ENCODE results near the gene CD300H. TPM values are rescaled to one million over a fixed set of nuclear protein-coding genes. Genes with fewer than 3 reads are reported as not detected.

CD300H gene
- total RNA-seq, 1 experiment from 2014 or later, result not detected

DNA sequence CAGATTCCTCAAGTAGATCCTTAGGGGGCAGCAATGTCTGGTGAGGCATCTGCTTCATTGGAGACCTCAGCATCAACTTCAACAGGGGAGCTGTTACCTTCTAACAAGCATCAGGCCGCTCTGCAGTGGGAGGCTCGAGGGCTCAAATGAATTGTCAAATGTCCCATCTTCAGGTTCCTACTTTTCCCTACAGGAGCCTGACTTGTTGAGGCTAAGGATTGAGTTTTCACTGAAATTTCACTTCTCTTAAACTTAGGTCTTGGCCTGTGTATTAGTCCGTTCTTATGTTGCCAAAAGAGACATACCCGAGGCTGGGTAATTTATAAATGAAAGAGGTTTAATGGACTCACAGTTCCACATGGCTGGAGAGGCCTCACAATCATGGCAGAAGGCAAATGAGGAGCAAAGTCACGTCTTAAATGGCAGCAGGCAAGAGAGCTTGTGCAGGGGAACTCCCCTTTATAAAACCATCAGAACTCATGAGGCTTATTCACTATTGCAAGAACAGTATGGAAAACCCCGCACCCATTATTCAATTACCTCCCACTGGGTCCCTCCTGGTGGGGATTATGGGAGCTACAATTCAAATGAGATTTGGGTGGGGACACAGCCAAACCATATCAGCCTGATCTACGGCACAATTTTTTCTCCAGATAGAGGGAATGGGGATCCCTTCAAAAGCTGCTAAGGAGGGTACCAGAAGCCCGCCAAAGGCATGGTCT lies 29.9 kb upstream of the CD300H start:
- Histone ChIP-seq H3K9me3 (ENCODE audit: control insufficient read depth, insufficient read depth, low read depth, low read length) (no peaks in the 10 kb centered on the region), H3K4me3 (ENCODE audit: low read depth in 2 of 2, low read length in 2 of 2) (no peak overlapping the region), H3K36me3 (ENCODE audit: control insufficient read depth, insufficient read depth, low read length) (no peaks in the 10 kb centered on the region), H3K27me3 (ENCODE audit: control insufficient read depth, insufficient read depth, low read length) (no peaks in the 10 kb centered on the region; the same call in 1 of the 2 replicates), H3K27ac (ENCODE audit: low read length) (no peak overlapping the region), H3K4me1 (ENCODE audit: control insufficient read depth, insufficient read depth, low read length) (no peaks in the 10 kb centered on the region)
- in situ Hi-C loops (cut with HindIII; ENCODE audit: low pct_unique_long_range_greater_than_20kb, low sequenced_read_pairs) (no loop called here), intact Hi-C loops (cut with micrococcal nuclease; ENCODE audit: unreplicated experiment) (loop anchor here (5.0 kb wide), 1 partner anchor 230 kb away; the partner anchor contains the start of gene GPR142)
- ChIA-PET CTCF (interaction anchor here (0.8 kb wide), 1 partner anchor 31 kb away, joined by 9 read pairs; no protein-coding TSS in a partner anchor), POLR2A (no interaction called here)
- DNase-seq (ENCODE audit: low read depth, low spot score) (no peak), ATAC-seq (no peak)
- no TSS peak for BruUV-seq (replicated peaks)
- no peak for TF ChIP-seq SIN3A (IDR thresholded peaks at IDR 0.05; ENCODE audit: borderline replicate concordance, insufficient read depth, low read depth, low read length)

DNA sequence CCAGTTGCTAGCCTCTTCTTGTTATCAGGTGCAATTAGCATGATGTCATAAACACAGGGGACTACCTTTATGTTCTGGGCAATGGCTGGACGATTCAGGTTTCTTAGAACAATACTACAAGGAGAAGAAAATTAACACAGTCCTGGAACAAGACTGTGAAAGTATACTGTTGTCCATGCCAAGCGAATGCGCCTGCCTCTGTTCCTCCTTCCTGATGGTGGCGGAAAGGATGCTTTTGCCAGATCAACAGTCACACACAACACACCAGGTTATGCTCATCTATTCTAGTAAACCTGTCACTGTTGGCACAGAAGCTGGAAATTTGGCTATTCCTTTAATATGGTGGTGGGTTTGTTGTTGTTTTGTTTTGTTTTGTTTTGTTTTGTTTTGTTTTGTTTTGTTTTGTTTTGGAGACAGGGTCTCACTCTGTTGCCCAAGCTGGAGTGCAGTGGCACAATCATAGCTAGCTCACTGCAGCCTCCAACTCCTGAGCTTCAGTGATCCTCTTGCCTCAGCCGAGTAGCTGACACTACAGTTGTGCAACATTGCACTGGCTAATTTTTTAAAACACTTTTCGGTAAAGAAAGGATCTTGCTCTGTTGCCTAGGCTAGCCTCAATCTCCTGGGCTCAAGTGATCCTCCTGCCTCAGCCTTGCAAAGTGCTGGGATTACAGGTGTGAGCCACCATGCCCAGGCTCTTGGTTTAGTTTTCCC lies 27.9 kb upstream of the CD300H start:
- no peak for ATAC-seq
- DNase-seq (ENCODE audit: low read depth, low spot score), result no peak
- H3K27me3 ChIP-seq (ENCODE audit: control insufficient read depth, insufficient read depth, low read length), result peaks cover 3% of the 10 kb centered on the region; the same call in 1 of the 2 replicates
- no peaks in the 10 kb centered on the region for H3K4me1 ChIP-seq (ENCODE audit: control insufficient read depth, insufficient read depth, low read length)
- no TSS peak for BruUV-seq (replicated peaks)
- TF ChIP-seq POLR2AphosphoS5 (IDR thresholded peaks at IDR 0.05; ENCODE audit: low read depth, low read length), result no peak
- TF ChIP-seq, protein P1, sequence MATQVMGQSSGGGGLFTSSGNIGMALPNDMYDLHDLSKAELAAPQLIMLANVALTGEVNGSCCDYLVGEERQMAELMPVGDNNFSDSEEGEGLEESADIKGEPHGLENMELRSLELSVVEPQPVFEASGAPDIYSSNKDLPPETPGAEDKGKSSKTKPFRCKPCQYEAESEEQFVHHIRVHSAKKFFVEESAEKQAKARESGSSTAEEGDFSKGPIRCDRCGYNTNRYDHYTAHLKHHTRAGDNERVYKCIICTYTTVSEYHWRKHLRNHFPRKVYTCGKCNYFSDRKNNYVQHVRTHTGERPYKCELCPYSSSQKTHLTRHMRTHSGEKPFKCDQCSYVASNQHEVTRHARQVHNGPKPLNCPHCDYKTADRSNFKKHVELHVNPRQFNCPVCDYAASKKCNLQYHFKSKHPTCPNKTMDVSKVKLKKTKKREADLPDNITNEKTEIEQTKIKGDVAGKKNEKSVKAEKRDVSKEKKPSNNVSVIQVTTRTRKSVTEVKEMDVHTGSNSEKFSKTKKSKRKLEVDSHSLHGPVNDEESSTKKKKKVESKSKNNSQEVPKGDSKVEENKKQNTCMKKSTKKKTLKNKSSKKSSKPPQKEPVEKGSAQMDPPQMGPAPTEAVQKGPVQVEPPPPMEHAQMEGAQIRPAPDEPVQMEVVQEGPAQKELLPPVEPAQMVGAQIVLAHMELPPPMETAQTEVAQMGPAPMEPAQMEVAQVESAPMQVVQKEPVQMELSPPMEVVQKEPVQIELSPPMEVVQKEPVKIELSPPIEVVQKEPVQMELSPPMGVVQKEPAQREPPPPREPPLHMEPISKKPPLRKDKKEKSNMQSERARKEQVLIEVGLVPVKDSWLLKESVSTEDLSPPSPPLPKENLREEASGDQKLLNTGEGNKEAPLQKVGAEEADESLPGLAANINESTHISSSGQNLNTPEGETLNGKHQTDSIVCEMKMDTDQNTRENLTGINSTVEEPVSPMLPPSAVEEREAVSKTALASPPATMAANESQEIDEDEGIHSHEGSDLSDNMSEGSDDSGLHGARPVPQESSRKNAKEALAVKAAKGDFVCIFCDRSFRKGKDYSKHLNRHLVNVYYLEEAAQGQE (IDR thresholded peaks at IDR 0.05; ENCODE audit: insufficient read depth in 1 of 2, low read depth in 2 of 2, low read length in 1 of 2), result no peak
- TF ChIP-seq, protein P2, sequence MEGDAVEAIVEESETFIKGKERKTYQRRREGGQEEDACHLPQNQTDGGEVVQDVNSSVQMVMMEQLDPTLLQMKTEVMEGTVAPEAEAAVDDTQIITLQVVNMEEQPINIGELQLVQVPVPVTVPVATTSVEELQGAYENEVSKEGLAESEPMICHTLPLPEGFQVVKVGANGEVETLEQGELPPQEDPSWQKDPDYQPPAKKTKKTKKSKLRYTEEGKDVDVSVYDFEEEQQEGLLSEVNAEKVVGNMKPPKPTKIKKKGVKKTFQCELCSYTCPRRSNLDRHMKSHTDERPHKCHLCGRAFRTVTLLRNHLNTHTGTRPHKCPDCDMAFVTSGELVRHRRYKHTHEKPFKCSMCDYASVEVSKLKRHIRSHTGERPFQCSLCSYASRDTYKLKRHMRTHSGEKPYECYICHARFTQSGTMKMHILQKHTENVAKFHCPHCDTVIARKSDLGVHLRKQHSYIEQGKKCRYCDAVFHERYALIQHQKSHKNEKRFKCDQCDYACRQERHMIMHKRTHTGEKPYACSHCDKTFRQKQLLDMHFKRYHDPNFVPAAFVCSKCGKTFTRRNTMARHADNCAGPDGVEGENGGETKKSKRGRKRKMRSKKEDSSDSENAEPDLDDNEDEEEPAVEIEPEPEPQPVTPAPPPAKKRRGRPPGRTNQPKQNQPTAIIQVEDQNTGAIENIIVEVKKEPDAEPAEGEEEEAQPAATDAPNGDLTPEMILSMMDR (IDR thresholded peaks at IDR 0.05), result no peak
- TF ChIP-seq TCF7L2 (IDR thresholded peaks at IDR 0.05; ENCODE audit: low read depth, low read length), result no peak
- TF ChIP-seq SIN3A (IDR thresholded peaks at IDR 0.05; ENCODE audit: borderline replicate concordance, insufficient read depth, low read depth, low read length), result no peak
- no peak overlapping the region for H3K4me3 ChIP-seq (ENCODE audit: low read depth in 2 of 2, low read length in 2 of 2)
- ChIA-PET POLR2A (no interaction called here), CTCF (no interaction called here)
- intact Hi-C loops (cut with micrococcal nuclease; ENCODE audit: unreplicated experiment), result loop anchor here (5.0 kb wide), 1 partner anchor 228 kb away; the partner anchor contains the start of gene GPR142
- no peak overlapping the region for H3K27ac ChIP-seq (ENCODE audit: low read length)
- no peaks in the 10 kb centered on the region for H3K36me3 ChIP-seq (ENCODE audit: control insufficient read depth, insufficient read depth, low read length)
- H3K9me3 ChIP-seq (ENCODE audit: control insufficient read depth, insufficient read depth, low read depth, low read length), result no peaks in the 10 kb centered on the region
- in situ Hi-C loops (cut with HindIII; ENCODE audit: low pct_unique_long_range_greater_than_20kb, low sequenced_read_pairs), result no loop called here
